GM18498 (cell line): ENCODE data around the gene BCL2.
A peak's percentile ranks its signal among the peaks of the same experiment; 100 is the strongest.
"Not testable (repeated sequence)": the region's sequence is repeated elsewhere in the genome, so short reads cannot be mapped to it uniquely, and the experiment has no call there.

Source experiments
- ATAC-seq: cut with Tn5 transposase; IDR thresholded peaks from one replicate; pipeline ENCODE4 v1.9.1; 2021; ENCODE audit warnings: mild to moderate bottlenecking, moderate library complexity; ENCODE audit not compliant: unreplicated experiment

BCL2 gene

DNA sequence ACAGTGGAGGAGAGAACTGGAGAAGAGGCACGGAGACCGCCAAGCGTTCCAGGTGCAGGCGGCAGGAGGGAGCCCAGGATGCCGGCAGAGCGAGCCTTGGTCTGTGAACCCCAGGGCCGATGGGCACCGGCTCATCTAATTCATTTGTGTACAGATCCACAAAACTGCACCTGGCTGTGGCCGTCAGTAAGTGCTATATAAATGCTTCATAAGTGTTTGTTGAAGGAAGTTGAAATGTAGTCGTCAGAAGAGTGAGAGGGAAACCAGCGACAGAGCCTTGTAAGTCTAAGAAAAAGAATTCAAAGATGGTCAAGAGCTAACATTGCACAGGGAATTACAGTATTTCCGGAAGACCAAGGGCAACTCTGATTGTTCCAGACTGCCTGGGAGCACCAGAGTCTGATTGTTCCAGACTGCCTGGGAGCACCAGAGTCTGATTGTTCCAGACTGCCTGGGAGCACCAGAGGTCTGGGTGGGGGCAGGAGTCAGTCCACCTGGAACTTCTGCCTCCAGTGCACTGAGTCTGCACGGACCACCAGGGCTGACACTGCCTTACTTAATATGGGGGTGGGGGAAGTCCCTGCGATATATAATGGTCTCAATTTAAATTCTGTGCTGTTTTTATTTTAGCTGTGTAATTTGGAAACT lies 112.3 kb downstream of the BCL2 start:
- ATAC-seq = peak; percentile 39

DNA sequence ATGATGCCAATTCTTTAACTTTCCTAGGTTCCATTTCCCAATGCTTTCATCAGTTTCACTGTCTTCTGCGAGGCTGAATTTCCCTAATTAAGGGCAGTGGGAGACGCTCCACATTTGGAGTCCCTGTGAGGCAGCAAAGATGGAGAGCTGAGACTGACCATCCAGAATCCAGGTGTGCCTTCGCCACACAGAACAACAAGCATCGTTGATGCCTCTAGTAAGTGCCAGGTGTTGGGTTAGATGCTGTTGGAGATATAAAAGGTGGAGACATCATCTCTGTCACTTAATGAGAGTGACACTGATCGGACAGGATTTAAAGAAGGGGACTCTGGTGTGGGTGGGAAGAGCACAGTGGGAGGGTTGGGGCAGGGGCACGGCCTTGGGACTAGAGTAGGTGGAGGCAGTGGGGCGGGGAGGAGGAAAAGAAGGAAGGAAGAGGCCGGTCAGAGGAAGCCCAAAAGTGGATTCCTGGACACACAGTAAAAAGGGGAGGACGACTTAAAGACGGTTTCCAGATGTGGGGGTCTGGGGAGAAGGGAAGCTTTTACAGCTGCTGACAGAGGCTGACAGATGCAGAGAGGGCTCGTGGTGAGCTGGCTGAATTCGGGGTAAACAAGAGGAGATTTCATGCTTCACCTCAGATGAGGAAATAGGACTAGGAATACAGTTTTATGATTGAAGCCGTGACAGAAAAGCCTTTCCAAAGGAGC lies 113.0 kb downstream of the BCL2 start:
- ATAC-seq = no peak

DNA sequence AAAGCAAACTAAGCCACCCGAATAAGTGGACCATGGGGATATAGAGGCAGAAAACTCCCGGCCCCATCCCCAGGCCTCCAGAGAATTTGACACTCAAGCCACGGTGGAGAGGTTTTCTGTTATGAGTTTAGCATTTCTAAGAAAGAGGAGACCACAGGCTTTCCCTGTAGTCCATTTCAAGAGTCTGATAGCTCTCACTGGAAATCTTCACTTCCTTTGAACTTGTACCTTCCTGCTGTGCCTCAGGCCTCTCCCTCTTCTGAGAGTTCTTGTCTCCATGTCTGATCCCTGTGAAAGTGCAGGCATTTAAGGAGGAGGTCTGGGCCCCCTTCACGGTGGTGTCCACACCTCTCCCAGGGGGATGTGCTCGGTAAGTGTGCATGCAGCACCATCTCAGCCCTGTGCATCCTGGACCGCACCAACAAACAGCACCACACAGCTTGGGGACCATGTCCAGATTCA lies 113.7 kb downstream of the BCL2 start:
- ATAC-seq = no peak

DNA sequence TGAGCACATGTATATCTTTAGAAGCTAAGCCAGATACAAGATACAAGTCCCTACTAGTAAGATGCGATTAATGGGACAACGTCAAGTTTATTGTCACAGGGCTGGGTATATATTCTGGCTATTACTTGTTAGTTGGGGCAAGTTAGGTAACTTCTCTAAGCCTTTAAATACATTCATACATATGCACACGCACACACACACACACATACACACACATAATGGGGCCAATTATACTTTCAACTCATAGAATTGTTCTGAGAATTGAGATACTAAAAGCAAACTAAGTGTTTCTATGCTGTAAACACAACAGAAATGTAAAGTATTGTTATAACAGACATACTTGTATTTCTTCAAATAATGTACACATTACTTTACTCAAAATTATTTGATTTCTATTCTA lies 116.1 kb downstream of the BCL2 start:
- ATAC-seq = no peak

DNA sequence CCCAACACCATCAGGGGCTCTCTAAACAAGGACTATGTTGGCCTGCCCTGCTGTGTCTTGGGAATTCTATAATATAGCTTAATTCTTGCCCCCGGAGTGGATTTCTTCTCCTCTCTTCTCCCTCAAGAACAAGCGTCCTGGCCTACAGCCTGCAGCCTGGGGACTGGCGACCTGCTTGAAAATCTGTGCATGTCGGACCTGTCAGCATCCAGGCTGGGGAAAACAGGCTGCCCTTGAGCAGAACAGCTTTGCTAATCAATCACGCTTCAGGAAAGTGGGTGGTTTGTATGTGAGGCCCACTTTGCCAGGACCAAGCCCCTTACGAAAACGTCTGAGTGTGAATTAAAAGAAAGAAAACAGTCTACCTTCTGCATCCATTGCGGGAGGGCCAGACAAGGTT lies 116.7 kb downstream of the BCL2 start:
- ATAC-seq = no peak

DNA sequence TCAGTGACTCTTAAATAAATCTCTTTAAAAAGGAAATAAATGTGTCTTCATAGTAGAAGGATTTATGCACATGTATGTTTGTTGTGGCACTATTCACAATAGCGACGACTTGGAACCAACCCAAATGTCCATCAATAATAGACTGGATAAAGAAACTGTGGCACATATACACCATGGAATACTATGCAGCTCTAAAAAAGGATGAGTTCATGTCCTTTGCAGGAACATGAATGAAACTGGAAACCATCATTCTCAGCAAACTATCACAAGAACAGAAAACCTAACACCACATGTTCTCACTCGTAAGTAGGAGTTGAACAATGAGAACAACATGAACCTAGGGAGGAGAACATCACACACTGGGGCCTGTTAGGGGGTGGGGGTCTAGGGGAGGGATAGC lies 118.1 kb downstream of the BCL2 start:
- not testable (repeated sequence) for ATAC-seq

DNA sequence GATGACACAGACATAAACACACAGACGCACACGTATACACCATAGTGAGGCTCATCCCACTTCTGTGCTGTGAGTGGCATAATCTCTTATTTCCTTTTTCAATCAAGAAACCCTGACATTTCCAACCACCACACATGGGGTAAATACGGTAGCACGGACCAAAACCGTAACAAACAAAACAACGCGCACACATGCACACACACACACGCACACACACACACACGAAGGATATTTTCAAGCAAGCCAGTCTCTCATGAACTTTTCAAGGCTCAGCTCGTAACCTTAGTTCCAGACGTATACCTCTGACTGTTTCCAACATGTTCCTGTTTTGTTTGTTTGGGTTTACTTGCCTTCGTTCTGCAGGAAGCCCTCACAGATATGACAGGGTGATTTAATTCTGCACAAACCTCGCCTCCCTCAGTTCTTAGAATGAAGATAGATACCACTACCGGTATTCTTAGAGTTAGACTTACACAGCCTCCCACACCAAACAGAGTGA lies 119.8 kb downstream of the BCL2 start:
- no peak for ATAC-seq

DNA sequence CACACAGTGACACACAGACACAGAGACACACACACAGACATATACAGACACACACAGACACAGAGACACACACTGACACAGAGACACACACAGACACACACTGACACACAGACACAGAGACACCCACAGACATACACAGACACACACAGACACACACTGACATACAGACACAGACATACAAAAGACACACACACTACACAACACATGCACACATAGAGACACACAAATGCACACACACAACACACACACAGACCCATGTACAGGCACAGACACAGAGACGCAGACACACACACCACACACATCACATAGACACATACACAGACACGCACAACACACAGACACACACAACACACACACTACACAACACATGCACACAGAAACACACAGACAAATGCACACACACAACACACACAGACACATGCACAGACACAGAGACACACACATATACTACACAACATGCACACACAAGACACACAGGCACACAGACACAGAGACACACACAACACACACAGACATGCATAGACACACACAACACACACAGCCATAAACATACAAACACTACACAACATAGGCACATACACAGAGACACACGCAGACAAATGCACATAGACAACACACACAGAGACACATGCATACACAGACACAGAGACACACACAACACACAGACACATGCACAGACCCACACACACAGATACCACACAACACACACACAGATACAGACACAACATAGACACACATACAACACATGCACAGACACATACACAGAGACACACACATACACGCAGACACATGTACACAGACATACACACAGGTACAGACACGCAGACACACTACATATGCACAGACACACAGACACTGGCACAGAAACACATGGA lies 120.5 kb downstream of the BCL2 start:
- ATAC-seq = no peak

DNA sequence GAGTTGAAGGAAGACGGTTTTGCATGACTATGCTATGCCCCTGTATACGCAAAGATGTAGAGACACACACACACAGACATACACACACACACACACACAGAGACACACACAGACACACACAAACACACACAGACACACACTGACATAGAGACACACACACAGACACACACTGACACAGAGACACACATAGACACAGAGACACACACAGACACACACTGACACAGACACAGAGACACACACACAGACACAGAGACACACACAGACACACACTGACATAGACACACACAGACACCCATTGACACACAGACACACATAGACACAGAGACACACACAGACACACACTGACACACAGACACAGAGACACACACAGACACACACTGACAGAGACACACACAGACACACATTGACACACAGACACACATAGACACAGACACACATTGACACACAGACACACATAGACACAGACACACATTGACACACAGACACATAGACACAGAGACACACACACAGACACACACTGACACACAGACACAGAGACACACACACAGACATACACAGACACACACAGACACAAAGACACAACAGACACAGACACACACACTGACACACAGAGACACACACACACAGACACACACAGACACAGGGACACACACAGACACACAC lies 121.3 kb downstream of the BCL2 start:
- ATAC-seq = no peak

DNA sequence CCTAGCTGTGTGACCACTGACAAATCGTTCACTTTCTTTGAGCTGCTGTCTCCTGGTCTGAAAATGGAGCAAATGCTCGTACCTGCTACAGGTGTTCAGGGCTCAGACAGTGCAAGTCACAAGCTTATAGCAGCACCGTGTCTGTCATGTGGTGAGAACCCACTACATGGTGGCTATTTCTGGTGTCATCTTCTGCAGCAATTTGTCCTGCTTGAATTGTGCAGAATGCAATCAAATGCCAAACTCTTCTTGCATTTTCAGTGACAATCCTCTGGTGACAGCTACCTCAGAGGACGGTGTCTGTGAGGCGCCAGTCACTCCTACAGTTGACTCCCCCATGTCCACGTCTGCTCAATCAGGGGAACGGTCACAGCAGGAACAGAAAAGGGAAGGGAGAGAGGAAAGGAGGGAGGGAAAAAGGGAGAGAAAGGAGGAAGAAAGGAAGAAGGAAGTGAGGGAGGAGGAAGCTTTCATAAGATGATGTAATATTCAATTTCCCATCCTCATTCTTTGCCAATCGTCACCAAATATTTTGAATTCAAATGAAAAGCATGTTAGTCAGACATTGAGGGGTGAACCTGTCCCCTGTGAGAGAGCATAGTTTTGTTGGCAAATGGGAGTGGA lies 122.2 kb downstream of the BCL2 start:
- ATAC-seq = no peak

DNA sequence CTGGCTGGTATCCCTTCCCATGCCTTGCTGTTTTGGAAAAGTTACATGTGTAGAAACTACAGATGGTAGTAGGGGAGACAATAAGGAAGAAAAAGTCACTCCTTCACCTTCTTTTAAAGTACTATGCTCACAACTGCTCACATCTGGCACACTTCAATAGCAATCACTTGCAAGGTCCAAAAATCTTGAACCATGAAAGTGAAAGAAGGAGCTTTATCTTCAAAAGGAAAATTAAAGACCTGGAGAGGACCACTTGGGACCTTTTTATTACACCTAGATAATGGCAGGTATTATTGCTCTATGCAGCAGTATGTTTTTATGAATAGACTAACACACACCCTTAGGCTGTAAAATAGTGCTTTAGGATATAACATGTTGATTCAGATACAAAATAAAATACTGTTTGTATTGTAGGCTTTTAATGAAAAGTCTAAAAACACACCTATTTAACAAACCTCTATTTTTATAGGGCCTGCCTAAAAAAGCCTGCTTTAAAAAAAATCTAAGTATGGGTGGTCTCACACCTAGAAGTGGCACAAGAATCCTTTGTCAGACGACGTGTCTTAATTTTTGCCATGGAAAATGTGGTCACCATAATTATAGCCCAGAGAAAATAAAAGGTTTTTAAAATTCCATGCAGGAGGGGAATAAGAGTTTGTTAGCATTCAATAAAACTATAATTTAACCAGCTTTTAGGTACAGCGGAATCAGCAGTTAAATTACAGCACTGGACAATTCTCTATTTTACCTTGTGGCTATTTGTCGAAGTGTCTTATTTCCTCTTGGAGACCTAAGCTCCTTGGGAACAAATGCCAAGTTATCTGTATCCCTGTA lies 124.0 kb downstream of the BCL2 start:
- ATAC-seq = no peak

DNA sequence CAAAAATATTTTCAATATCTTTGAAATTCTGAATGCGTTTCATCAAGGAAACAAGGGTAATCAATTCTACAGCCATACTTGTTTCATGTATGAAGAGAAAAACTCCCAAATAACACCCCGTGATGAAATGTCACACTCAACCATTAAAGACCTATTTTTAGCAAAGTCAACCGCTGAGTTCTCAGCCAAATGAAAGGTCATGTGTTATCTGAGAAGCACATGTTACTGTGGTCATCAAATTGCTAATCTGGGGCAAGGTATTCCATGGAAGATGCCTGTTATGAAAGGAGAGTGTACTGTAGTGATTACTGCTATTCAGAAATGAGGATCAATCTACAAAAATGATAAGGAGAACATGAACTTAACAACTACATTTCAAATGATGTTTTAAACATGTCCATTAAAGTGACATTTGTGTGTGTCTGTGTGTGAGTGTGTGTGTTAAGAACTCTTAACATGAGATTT lies 126.7 kb downstream of the BCL2 start:
- peak; percentile 61 for ATAC-seq

DNA sequence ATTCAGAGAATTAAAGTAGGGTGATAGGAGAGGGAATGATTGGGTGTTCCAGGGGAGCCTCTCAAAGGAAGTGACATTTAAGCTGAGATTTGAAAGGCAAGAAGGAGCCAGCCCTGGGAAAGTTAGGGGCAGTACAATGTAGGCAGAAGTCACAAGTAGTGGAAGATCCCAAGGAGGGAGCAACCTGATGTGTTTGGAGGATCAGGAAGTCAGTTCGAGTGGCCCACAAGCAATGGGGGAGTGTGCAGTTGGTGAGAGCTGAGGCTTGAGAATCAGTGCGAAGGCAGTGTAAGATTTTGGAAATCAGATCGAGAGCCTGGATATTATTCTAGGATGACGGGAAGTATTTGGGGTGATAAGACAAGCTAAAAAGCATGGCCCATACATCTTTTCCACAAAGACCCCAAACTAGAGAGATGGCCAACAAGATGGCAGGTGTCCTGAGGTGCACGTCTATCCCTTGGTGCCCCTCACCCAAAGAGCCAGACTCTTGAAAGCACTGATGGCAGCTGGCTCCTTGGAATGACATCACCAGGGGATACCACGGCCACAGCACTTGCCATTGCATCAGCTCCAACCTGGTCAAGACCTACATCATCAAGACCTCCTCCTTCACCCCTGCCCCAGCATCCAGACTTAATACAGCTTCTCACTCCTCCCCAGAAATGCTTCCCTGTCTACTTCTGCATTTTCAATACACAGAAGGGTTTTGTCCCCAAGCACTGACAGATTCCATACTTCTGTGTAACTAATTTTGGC lies 127.3 kb downstream of the BCL2 start:
- peak; percentile 37 for ATAC-seq

DNA sequence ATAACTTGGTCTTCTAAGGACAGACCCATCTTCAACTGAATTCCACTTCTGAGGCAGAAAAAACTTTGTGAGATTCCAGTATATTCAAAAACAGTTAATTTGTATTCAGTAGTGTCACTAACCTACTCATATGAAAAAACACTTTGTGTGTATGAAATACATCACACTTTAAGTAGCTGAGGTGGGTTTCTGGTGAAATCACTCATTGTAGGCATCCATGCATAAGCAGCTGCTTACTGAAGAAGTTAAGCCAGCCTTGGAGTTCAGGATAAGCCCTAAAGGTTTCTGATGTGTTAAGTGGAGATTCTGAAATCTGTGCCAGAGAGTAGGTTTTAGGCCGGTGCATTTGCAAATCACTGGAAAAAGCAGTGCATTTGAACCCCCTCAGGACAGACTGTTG lies 128.2 kb downstream of the BCL2 start:
- no peak for ATAC-seq

DNA sequence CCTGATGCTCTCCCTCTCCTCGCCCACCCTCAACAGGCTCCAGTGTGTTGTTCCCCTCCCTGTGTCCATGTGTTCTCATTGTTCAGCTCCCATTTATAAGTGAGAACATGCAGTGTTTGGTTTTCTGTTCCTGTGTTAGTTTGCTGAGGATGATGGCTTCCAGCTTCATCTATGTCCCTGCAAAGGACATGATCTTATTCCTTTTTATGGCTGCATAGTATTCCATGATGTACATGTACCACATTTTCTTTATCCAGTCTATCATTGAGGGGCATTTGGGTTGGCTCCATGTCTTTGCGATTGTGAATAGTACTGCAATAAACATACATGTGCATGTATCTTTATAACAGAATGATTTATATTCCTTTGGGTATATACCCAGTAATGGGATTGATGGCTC lies 128.7 kb downstream of the BCL2 start:
- ATAC-seq = not testable (repeated sequence)

DNA sequence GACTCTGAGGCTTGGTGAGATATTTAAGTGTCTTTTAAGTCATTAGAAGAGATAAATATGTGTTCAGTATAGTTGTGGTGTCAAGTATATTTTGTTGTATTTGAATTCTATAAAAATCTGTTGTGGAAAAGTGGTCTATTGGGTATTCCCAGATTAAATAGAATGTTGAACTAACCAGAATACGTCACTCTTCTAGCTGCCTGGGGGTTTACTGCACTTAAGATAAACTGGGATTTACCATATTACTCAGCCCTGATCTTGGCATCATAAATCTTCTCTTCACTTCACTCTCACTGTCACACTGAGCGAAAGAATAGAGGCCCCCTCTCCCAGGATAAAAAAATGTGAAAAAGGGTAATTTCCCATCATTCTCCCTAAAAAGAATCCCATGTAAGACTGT lies 129.8 kb downstream of the BCL2 start:
- ATAC-seq = no peak

DNA sequence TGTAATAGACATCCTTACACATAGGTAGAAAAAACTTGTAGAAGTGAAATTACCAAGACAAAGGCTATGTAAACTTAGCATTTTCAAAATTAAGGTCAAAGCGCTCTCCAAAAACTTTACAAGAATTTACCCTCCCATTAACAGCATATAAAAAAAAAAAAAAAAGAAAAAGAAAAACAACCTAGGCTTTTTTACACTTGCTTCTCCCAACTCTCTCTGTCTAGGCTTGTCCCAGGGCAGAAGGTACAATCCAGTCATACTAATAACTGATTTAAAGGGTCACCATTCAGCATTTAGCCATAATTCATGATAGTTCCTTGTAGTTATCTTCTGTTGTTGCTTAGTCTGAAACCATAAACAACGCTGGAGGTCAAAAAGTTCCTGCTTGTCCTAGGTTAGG lies 130.5 kb downstream of the BCL2 start:
- ATAC-seq = no peak

DNA sequence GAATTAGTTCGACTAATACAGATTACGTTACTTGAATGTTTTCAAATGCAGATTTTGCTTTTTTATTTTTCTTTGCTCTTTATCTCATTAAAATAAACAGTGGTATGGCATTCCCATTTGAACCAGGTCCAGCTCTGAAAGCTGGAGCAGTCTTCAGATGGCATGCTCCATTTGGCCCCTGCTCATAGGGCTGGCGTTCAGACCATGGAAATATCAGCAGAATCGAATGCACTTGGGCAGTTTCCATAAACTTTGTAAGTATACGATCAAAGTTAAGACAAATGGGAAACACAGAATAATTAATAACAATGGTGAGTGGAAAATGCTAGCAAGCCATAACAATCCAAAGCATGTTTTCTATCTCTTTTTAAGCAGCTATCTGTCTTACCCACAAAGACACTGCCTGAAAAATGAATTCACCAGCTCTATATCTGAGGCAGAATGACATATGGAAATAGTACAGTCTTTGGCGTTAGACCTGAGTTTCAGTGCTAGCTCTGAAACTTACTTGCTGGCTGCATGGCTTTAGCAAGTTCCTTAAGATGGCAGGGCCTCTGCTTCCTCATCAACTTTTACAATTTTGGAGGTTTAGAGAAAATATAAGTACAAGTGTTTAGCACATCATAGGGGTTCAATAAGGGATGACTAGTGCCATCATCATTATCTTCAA lies 131.6 kb downstream of the BCL2 start:
- peak; percentile 39 for ATAC-seq
